Glutamatergic neuron (in vitro differentiated cells): ENCODE measurements around the gene RAPH1. TPM values are rescaled to one million over a fixed set of nuclear protein-coding genes. Genes with fewer than 3 reads are reported as not detected.

Experiments
- DNase-seq: peaks from one replicate; pipeline ENCODE4 v3.0.0; 2022
- H3K27ac Mint-ChIP-seq: one replicate; pipeline ENCODE4 v1.8.0; 2020; ENCODE audit warnings: mild to moderate bottlenecking, mixed read lengths, inconsistent platforms; ENCODE audit not compliant: unreplicated experiment
- H3K27me3 Mint-ChIP-seq: one replicate; pipeline ENCODE4 v1.8.0; 2020; ENCODE audit warnings: mild to moderate bottlenecking, moderate library complexity, mixed read lengths, inconsistent platforms; ENCODE audit not compliant: unreplicated experiment
- H3K36me3 Mint-ChIP-seq: one replicate; pipeline ENCODE4 v1.8.0; 2020; ENCODE audit warnings: mild to moderate bottlenecking, mixed read lengths, inconsistent platforms; ENCODE audit not compliant: unreplicated experiment
- H3K4me1 Mint-ChIP-seq: one replicate; pipeline ENCODE4 v1.8.0; 2020; ENCODE audit warnings: mild to moderate bottlenecking, low read depth, mixed read lengths, inconsistent platforms; ENCODE audit not compliant: unreplicated experiment
- H3K4me3 Mint-ChIP-seq: one replicate; pipeline ENCODE4 v1.8.0; 2020; ENCODE audit warnings: mild to moderate bottlenecking, mixed read lengths, inconsistent platforms; ENCODE audit not compliant: unreplicated experiment
- H3K9me3 Mint-ChIP-seq: one replicate; pipeline ENCODE4 v1.8.0; 2020; ENCODE audit warnings: mild to moderate bottlenecking, moderate library complexity, mixed read lengths, inconsistent platforms; ENCODE audit not compliant: unreplicated experiment
- total RNA-seq: library from RNA; stranded (reverse); fragmentation: NEBNext Ultra II Directional; extraction: Animal tissue kit (Norgen Biotek cat#: 25700); gene quantifications from one replicate; pipeline ENCODE4 v1.2.1, GENCODE V29; 2021; ENCODE audit not compliant: unreplicated experiment
- TF ChIP-seq, protein P1 (sequence below): fragments of 200-600 bp; sonication (generic); IDR thresholded peaks from one replicate; pipeline ENCODE4 v1.5.0; 2021; ENCODE audit not compliant: partially characterized antibody, unreplicated experiment

RAPH1 gene
- total RNA-seq, 1 donor from 2014 or later, result 56.9 TPM

DNA sequence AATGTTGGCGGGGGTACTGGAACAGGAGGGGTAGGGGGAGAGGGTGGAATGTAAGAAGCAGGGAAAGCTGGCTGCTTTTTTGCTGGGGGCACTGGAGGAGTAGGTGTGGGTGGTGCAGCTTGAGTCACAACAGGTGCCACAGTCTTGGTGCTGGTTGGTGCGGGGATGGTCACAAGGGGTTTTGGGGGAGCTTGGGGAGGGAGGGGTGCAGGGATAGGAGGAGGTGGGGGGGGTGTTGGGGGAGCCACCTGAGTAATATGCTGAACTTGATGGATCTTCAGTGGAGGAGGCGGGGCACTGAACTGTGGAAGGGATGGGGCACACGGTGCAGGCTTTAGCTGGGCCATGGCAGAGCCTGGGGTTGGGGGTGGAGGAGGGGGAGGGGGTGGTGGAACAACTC, 94.4 kb downstream of the RAPH1 start:
- H3K27me3 Mint-ChIP-seq, result peaks cover 10% of the 10 kb centered on the region
- H3K9me3 Mint-ChIP-seq, result peaks cover 5% of the 10 kb centered on the region
- TF ChIP-seq, protein P1, sequence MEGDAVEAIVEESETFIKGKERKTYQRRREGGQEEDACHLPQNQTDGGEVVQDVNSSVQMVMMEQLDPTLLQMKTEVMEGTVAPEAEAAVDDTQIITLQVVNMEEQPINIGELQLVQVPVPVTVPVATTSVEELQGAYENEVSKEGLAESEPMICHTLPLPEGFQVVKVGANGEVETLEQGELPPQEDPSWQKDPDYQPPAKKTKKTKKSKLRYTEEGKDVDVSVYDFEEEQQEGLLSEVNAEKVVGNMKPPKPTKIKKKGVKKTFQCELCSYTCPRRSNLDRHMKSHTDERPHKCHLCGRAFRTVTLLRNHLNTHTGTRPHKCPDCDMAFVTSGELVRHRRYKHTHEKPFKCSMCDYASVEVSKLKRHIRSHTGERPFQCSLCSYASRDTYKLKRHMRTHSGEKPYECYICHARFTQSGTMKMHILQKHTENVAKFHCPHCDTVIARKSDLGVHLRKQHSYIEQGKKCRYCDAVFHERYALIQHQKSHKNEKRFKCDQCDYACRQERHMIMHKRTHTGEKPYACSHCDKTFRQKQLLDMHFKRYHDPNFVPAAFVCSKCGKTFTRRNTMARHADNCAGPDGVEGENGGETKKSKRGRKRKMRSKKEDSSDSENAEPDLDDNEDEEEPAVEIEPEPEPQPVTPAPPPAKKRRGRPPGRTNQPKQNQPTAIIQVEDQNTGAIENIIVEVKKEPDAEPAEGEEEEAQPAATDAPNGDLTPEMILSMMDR, result no peak
- peaks cover 4% of the 10 kb centered on the region for H3K36me3 Mint-ChIP-seq
- DNase-seq, result no peak
- H3K4me3 Mint-ChIP-seq, result no peak overlapping the region
- H3K27ac Mint-ChIP-seq, result no peak overlapping the region
- no peaks in the 10 kb centered on the region for H3K4me1 Mint-ChIP-seq

DNA sequence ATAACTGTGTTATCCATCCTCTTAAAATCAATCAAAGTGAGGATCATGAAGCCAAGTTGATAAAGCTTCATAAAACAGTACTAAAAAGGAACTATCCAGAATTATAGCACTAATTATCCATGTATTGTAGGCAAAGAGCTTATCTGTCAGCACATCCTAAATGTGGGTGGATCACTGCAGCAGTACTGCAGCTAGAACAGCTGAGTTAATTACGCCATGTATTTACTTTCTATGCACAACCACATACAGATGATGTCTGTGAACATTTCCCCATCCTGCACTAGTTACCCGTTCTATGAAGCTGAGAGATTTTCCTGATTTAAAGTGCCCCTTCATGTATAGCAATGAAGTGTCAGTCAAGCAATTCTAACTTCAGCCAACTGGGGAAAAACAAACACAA, 96.6 kb downstream of the RAPH1 start:
- Mint-ChIP-seq H3K27ac (no peak overlapping the region), H3K36me3 (peaks cover 4% of the 10 kb centered on the region), H3K27me3 (peaks cover 10% of the 10 kb centered on the region), H3K9me3 (peaks cover 4% of the 10 kb centered on the region), H3K4me3 (no peak overlapping the region), H3K4me1 (no peaks in the 10 kb centered on the region)
- TF ChIP-seq, protein P1, result no peak
- no peak for DNase-seq

DNA sequence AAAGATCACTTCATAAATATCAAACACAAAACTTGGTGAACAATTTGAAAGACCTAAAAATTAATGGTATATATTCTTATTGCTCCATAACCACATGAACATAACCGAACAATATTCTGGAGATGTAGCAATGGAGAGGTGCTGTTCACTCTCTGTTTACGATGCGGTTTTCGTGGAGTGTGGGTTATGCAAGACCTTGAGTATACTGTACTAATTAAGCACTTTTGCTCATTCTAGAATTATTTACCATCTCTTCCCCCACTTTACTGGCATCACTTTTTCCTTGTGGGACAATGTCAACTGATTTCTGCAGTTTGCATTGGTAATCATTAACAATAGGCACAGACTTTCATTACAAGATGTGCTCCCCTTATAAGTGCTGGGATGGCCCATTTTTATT, 97.6 kb downstream of the RAPH1 start:
- H3K27ac Mint-ChIP-seq, result no peak overlapping the region
- TF ChIP-seq, protein P1, result no peak
- peaks cover 10% of the 10 kb centered on the region for H3K27me3 Mint-ChIP-seq
- peaks cover 4% of the 10 kb centered on the region for H3K9me3 Mint-ChIP-seq
- no peak overlapping the region for H3K4me3 Mint-ChIP-seq
- DNase-seq, result no peak
- peaks cover under 1% of the 10 kb centered on the region for H3K4me1 Mint-ChIP-seq
- peaks cover 4% of the 10 kb centered on the region for H3K36me3 Mint-ChIP-seq

DNA sequence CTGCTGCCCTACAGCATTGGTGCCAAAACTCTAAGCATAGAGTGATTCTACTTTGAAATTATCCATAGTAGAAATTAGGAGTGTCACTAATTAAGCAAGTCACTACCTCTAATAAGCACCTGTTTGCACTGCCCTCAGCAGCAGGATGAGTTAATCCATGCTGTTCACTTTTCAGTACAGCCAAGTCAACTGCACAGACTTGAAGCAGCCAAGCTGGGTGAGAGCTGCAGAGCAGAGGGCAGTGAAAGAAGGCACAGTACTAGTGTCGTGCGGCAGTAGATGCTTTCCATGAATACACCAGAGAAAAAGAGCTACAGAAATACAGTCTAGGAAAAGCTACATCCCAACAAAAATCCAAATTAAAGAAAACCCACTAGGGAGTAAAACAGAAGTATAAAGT, 98.6 kb downstream of the RAPH1 start:
- Mint-ChIP-seq H3K36me3 (peaks cover 4% of the 10 kb centered on the region), H3K4me1 (peaks cover 3% of the 10 kb centered on the region), H3K27ac (no peak overlapping the region), H3K27me3 (peaks cover 10% of the 10 kb centered on the region), H3K4me3 (no peak overlapping the region), H3K9me3 (peaks cover 4% of the 10 kb centered on the region)
- DNase-seq, result no peak
- TF ChIP-seq, protein P1, result no peak

DNA sequence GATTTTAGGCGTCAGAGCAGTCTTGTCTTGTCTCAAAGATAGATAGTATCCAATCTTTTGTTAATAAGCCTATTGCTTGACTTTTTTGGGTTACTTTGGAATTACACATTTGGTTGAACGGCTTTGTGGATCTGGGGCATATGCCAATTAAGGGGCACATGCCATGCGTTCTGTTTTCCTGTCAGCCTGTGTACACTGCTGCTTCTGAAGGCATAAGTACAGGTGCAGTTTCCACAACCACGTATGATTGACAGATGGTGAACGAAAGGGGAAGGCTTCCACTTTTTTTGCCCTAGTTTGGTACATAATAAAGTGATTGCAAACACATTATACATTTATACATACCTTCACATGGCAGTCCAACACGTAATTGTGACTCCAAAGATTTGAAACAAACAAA, 102.3 kb downstream of the RAPH1 start:
- H3K9me3 Mint-ChIP-seq, result no peaks in the 10 kb centered on the region
- H3K36me3 Mint-ChIP-seq, result no peaks in the 10 kb centered on the region
- TF ChIP-seq, protein P1, result no peak
- H3K4me1 Mint-ChIP-seq, result peaks cover 3% of the 10 kb centered on the region
- no peak for DNase-seq
- peak overlapping the region; percentile 18 for H3K27ac Mint-ChIP-seq
- H3K4me3 Mint-ChIP-seq, result no peak overlapping the region
- H3K27me3 Mint-ChIP-seq, result peaks cover 2% of the 10 kb centered on the region
